ENCODE measurements around the gene NAPA.

DNA sequence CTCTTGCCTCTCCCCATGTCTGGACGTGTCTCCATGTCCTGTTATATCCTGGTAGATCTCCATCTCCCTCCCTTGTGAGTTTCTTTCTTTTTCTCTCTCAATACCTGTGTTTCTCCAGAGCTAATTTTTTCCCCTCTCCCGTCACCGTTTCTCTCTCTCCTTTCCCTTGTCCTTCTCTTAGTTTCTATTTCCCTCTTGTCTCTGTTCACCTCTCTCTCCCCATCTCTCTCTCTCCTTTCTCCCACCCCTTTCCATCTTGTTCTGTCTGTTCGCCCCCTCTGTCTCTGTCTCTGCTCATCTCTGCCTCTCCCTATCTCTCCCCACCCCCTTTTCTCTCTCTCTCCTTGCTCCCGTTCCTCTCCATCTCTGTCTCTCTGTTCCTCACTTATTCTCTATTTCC, 56.2 kb downstream of the NAPA start:
- TF ChIP-seq, protein P1, sequence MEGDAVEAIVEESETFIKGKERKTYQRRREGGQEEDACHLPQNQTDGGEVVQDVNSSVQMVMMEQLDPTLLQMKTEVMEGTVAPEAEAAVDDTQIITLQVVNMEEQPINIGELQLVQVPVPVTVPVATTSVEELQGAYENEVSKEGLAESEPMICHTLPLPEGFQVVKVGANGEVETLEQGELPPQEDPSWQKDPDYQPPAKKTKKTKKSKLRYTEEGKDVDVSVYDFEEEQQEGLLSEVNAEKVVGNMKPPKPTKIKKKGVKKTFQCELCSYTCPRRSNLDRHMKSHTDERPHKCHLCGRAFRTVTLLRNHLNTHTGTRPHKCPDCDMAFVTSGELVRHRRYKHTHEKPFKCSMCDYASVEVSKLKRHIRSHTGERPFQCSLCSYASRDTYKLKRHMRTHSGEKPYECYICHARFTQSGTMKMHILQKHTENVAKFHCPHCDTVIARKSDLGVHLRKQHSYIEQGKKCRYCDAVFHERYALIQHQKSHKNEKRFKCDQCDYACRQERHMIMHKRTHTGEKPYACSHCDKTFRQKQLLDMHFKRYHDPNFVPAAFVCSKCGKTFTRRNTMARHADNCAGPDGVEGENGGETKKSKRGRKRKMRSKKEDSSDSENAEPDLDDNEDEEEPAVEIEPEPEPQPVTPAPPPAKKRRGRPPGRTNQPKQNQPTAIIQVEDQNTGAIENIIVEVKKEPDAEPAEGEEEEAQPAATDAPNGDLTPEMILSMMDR (IDR thresholded peaks at IDR 0.05) = no peak
- no peak for TF ChIP-seq EP300 (IDR thresholded peaks at IDR 0.05)
- TF ChIP-seq POLR2A (IDR thresholded peaks at IDR 0.05) = no peak
